ENCODE measurements around the gene SLC37A1. TPM values are rescaled to one million over a fixed set of nuclear protein-coding genes. Genes with fewer than 3 reads are reported as not detected.

Gene SLC37A1
- total RNA-seq, 1 experiment from 2014 or later = not detected

- H3K4me3 ChIP-seq = no peak overlapping the region
- DNase-seq = no peak
These were observed 22.3 kb upstream of the SLC37A1 start for GRCh38 chr21:42491328-42491727.

GRCh38 chr21:42492201-42492600 is 21.5 kb upstream of the SLC37A1 start:
- Histone ChIP-seq H3K4me3 (no peak overlapping the region), H3K4me1 (no peaks in the 10 kb centered on the region), H3K9me3 (replicated peaks) (no peaks in the 10 kb centered on the region), H3K36me3 (no peaks in the 10 kb centered on the region), H3K27me3 (no peaks in the 10 kb centered on the region), H3K27ac (no peak overlapping the region)
- no peak for DNase-seq

More at GRCh38 chr21:42491328-42491727, 22.3 kb upstream of the SLC37A1 start:
- no peaks in the 10 kb centered on the region for H3K9me3 ChIP-seq (replicated peaks)
- no peaks in the 10 kb centered on the region for H3K4me1 ChIP-seq
- no peaks in the 10 kb centered on the region for H3K27me3 ChIP-seq
- no peaks in the 10 kb centered on the region for H3K36me3 ChIP-seq
- no peak overlapping the region for H3K27ac ChIP-seq

GRCh38 chr21:42493109-42494060 is 20.3 kb upstream of the SLC37A1 start:
- Histone ChIP-seq H3K27ac (no peak overlapping the region), H3K27me3 (no peaks in the 10 kb centered on the region), H3K4me3 (no peak overlapping the region), H3K36me3 (no peaks in the 10 kb centered on the region), H3K4me1 (no peaks in the 10 kb centered on the region), H3K9me3 (replicated peaks) (no peaks in the 10 kb centered on the region)
- DNase-seq = no peak

GRCh38 chr21:42495027-42495426 is 18.6 kb upstream of the SLC37A1 start:
- Histone ChIP-seq H3K27me3 (no peaks in the 10 kb centered on the region), H3K9me3 (replicated peaks) (no peaks in the 10 kb centered on the region), H3K36me3 (no peaks in the 10 kb centered on the region), H3K4me1 (no peaks in the 10 kb centered on the region), H3K4me3 (no peak overlapping the region), H3K27ac (no peak overlapping the region)
- DNase-seq = no peak

- Histone ChIP-seq H3K27ac (no peak overlapping the region), H3K4me3 (peak overlapping the region; percentile 52), H3K27me3 (no peaks in the 10 kb centered on the region), H3K4me1 (no peaks in the 10 kb centered on the region), H3K9me3 (replicated peaks) (no peaks in the 10 kb centered on the region), H3K36me3 (no peaks in the 10 kb centered on the region)
- no peak for DNase-seq
These were observed 17.9 kb upstream of the SLC37A1 start for GRCh38 chr21:42495765-42496119.

GRCh38 chr21:42496120-42496838 is 17.4 kb upstream of the SLC37A1 start, which contains the start of gene RSPH1:
RSPH1 (minus strand) TSS chr21:42496224; CDS start chr21:42496186, 38 bp downstream.
- DNase-seq = peak; percentile 98 to 99
- H3K27me3 ChIP-seq = no peaks in the 10 kb centered on the region
- no peaks in the 10 kb centered on the region for H3K4me1 ChIP-seq
- no peaks in the 10 kb centered on the region for H3K36me3 ChIP-seq
- H3K9me3 ChIP-seq (replicated peaks) = no peaks in the 10 kb centered on the region
- H3K4me3 ChIP-seq = peak within 1 kb of the TSS; percentile 52
- no peak within 1 kb of the TSS for H3K27ac ChIP-seq

GRCh38 chr21:42496839-42497202 is 16.8 kb upstream of the SLC37A1 start:
- DNase-seq = peak in 1 of 2 experiments; percentile 12
- H3K4me3 ChIP-seq = peak overlapping the region; percentile 52
- no peak overlapping the region for H3K27ac ChIP-seq

GRCh38 chr21:42498012-42498411 is 15.6 kb upstream of the SLC37A1 start:
- H3K27me3 ChIP-seq = no peaks in the 10 kb centered on the region
- H3K27ac ChIP-seq = no peak overlapping the region
- no peaks in the 10 kb centered on the region for H3K4me1 ChIP-seq
- H3K9me3 ChIP-seq (replicated peaks) = no peaks in the 10 kb centered on the region
- no peak for DNase-seq
- H3K36me3 ChIP-seq = no peaks in the 10 kb centered on the region
- H3K4me3 ChIP-seq = no peak overlapping the region

More at GRCh38 chr21:42496839-42497202, 16.8 kb upstream of the SLC37A1 start:
- no peaks in the 10 kb centered on the region for H3K4me1 ChIP-seq
- no peaks in the 10 kb centered on the region for H3K9me3 ChIP-seq (replicated peaks)
- H3K27me3 ChIP-seq = no peaks in the 10 kb centered on the region
- H3K36me3 ChIP-seq = no peaks in the 10 kb centered on the region

- DNase-seq = peak in 1 of 2 experiments; percentile 10
- Histone ChIP-seq H3K36me3 (no peaks in the 10 kb centered on the region), H3K9me3 (replicated peaks) (no peaks in the 10 kb centered on the region), H3K4me3 (no peak overlapping the region), H3K27me3 (no peaks in the 10 kb centered on the region), H3K4me1 (no peaks in the 10 kb centered on the region), H3K27ac (no peak overlapping the region)
These were observed 14.1 kb upstream of the SLC37A1 start for GRCh38 chr21:42499444-42500112.

GRCh38 chr21:42500225-42500624 is 13.4 kb upstream of the SLC37A1 start:
- H3K27me3 ChIP-seq = no peaks in the 10 kb centered on the region
- no peak overlapping the region for H3K4me3 ChIP-seq

GRCh38 chr21:42500736-42501135 is 12.9 kb upstream of the SLC37A1 start:
- H3K27ac ChIP-seq = no peak overlapping the region
- H3K36me3 ChIP-seq = no peaks in the 10 kb centered on the region
- no peaks in the 10 kb centered on the region for H3K4me1 ChIP-seq
- H3K4me3 ChIP-seq = no peak overlapping the region
- DNase-seq = no peak
- no peaks in the 10 kb centered on the region for H3K9me3 ChIP-seq (replicated peaks)
- no peaks in the 10 kb centered on the region for H3K27me3 ChIP-seq

More at GRCh38 chr21:42500225-42500624, 13.4 kb upstream of the SLC37A1 start:
- no peak for DNase-seq
- no peak overlapping the region for H3K27ac ChIP-seq
- H3K4me1 ChIP-seq = no peaks in the 10 kb centered on the region
- no peaks in the 10 kb centered on the region for H3K36me3 ChIP-seq
- H3K9me3 ChIP-seq (replicated peaks) = no peaks in the 10 kb centered on the region

- Histone ChIP-seq H3K27me3 (0 out of 2 replicates have a peak, but pooled peaks cover 3% of the 10 kb centered on the region), H3K27ac (no peak overlapping the region), H3K4me3 (no peak overlapping the region), H3K9me3 (replicated peaks) (no peaks in the 10 kb centered on the region), H3K4me1 (no peaks in the 10 kb centered on the region), H3K36me3 (no peaks in the 10 kb centered on the region)
- DNase-seq = no peak
These were observed 9.9 kb upstream of the SLC37A1 start for GRCh38 chr21:42503711-42504110.

- Histone ChIP-seq H3K9me3 (replicated peaks) (no peaks in the 10 kb centered on the region), H3K4me3 (no peak overlapping the region), H3K36me3 (no peaks in the 10 kb centered on the region), H3K27me3 (0 out of 2 replicates have a peak, but pooled peaks cover 3% of the 10 kb centered on the region), H3K27ac (no peak overlapping the region), H3K4me1 (no peaks in the 10 kb centered on the region)
- DNase-seq = no peak
These were observed 8.4 kb upstream of the SLC37A1 start for GRCh38 chr21:42505090-42505726.

GRCh38 chr21:42507418-42507817 is 6.2 kb upstream of the SLC37A1 start:
- H3K4me3 ChIP-seq = no peak overlapping the region
- no peaks in the 10 kb centered on the region for H3K36me3 ChIP-seq
- H3K4me1 ChIP-seq = no peaks in the 10 kb centered on the region
- H3K9me3 ChIP-seq (replicated peaks) = no peaks in the 10 kb centered on the region
- no peak for DNase-seq
- 0 out of 2 replicates have a peak, but pooled peaks cover 6% of the 10 kb centered on the region for H3K27me3 ChIP-seq
- H3K27ac ChIP-seq = no peak overlapping the region
